ENCODE measurements around the gene ALKBH1.

The ALKBH1 gene

DNA sequence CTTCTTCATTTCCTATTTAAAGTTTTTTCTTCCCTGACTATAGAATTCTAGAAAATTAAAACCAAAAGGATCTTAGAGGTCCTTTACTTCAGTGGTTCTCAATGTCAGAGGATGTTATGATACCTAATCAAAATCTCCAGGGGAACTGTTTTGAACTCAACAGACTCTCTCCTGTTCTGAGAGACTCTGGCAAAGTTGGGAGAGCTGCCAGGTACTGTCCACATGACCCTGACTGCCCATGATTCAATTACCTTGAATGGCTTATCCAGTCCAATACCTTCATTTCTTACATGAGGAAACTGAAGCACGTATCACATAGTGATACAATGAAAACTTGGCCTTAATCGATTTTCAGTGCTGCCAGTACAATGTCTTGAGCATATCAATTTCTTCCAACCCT lies 16.6 kb downstream of the ALKBH1 start:
- Histone ChIP-seq H3K27ac (ENCODE audit: low read length) (no peak overlapping the region), H3F3A (ENCODE audit: insufficient read depth, low read length) (no peaks in the 10 kb centered on the region), H3K9me3 (replicated peaks; ENCODE audit: insufficient read depth, low read length) (no peaks in the 10 kb centered on the region), H3K4me2 (ENCODE audit: low read depth, low read length) (no peak overlapping the region), H3K9me2 (replicated peaks; ENCODE audit: insufficient read depth, low read length) (no peaks in the 10 kb centered on the region), H3K9ac (ENCODE audit: low read length) (no peak overlapping the region), H3K4me1 (ENCODE audit: low read length) (no peaks in the 10 kb centered on the region), H3K36me3 (replicated peaks; ENCODE audit: insufficient read depth, low read length) (no peaks in the 10 kb centered on the region), H3K79me2 (ENCODE audit: low read length) (no peaks in the 10 kb centered on the region), H2AFZ (ENCODE audit: low read length) (no peak overlapping the region), H3K27me3 (replicated peaks; ENCODE audit: insufficient read depth, low read length) (no peaks in the 10 kb centered on the region), H4K20me1 (ENCODE audit: insufficient read depth, low read length) (no peaks in the 10 kb centered on the region), H3K4me3 (ENCODE audit: low read length) (no peak overlapping the region)
- no peak for DNase-seq
- TF ChIP-seq, protein P1, sequence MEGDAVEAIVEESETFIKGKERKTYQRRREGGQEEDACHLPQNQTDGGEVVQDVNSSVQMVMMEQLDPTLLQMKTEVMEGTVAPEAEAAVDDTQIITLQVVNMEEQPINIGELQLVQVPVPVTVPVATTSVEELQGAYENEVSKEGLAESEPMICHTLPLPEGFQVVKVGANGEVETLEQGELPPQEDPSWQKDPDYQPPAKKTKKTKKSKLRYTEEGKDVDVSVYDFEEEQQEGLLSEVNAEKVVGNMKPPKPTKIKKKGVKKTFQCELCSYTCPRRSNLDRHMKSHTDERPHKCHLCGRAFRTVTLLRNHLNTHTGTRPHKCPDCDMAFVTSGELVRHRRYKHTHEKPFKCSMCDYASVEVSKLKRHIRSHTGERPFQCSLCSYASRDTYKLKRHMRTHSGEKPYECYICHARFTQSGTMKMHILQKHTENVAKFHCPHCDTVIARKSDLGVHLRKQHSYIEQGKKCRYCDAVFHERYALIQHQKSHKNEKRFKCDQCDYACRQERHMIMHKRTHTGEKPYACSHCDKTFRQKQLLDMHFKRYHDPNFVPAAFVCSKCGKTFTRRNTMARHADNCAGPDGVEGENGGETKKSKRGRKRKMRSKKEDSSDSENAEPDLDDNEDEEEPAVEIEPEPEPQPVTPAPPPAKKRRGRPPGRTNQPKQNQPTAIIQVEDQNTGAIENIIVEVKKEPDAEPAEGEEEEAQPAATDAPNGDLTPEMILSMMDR (IDR thresholded peaks at IDR 0.05; ENCODE audit: low read length): no peak
- TF ChIP-seq EZH2phosphoT487 (IDR thresholded peaks at IDR 0.05; ENCODE audit: low read length) (no peak), EZH2 (optimal IDR thresholded peaks at IDR 0.05; ENCODE audit: low read depth, low read length) (no peak)

GRCh38 chr14:77682158-77682553 lies 25.7 kb downstream of the ALKBH1 start:
- Histone ChIP-seq H3K4me1 (ENCODE audit: low read length) (no peaks in the 10 kb centered on the region), H3K4me2 (ENCODE audit: low read depth, low read length) (no peak overlapping the region), H3K9me3 (replicated peaks; ENCODE audit: insufficient read depth, low read length) (no peaks in the 10 kb centered on the region), H2AFZ (ENCODE audit: low read length) (no peak overlapping the region), H3K27me3 (replicated peaks; ENCODE audit: insufficient read depth, low read length) (no peaks in the 10 kb centered on the region), H3K27ac (ENCODE audit: low read length) (no peak overlapping the region), H4K20me1 (ENCODE audit: insufficient read depth, low read length) (no peaks in the 10 kb centered on the region), H3K36me3 (replicated peaks; ENCODE audit: insufficient read depth, low read length) (no peaks in the 10 kb centered on the region), H3K9me2 (replicated peaks; ENCODE audit: insufficient read depth, low read length) (no peaks in the 10 kb centered on the region), H3K4me3 (ENCODE audit: low read length) (no peak overlapping the region), H3F3A (ENCODE audit: insufficient read depth, low read length) (no peaks in the 10 kb centered on the region), H3K79me2 (ENCODE audit: low read length) (no peaks in the 10 kb centered on the region), H3K9ac (ENCODE audit: low read length) (no peak overlapping the region)
- DNase-seq: no peak
- no peak for TF ChIP-seq EZH2phosphoT487 (IDR thresholded peaks at IDR 0.05; ENCODE audit: low read length)
- TF ChIP-seq, protein P1 (IDR thresholded peaks at IDR 0.05; ENCODE audit: low read length): no peak

DNA sequence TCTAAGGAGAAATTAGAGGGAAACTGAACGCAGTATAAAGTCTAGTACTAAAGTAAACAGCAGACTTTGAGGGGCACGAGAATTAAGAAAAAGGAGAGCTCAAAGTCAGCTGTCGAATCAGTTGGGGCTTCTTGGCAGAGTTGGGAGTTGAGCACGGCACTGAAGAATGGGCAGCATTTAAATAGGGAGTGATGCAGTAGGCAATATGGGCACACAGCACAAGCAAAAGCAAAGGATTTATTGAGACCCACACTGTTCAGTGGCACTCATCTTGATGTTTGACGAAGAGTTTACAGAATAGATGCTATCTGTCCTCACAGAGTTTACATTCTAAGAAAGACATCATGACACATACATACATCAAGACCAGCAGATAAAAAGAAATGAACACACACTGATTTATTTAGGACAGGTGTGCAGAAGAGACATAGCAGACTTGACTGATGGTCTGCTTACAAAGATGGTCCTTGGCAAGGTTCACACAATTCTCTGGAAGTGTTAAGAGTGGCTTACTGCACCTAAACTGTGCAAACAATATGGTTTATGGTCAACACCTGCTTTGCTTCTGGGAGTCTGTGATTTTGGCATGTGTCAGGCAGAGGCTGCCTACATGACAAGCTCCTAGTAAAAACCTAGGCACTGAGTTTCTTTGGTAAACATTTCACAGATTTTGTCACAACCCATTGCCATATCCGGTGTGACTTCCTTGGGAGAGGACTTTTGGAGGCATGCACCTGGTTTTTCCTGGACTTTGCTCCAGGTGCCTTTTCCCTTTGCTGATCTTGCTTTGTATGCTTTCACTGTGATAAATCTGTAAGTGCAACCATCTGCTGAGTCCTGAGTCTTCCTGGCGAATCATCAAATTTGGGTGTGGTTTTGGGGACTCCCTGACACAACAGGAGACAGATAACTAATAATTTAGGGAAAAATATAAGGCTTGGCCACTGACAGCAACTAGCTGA lies 26.3 kb downstream of the ALKBH1 start:
- Histone ChIP-seq H4K20me1 (ENCODE audit: insufficient read depth, low read length) (no peaks in the 10 kb centered on the region), H3K4me3 (ENCODE audit: low read length) (no peak overlapping the region), H3K9ac (ENCODE audit: low read length) (no peak overlapping the region), H2AFZ (ENCODE audit: low read length) (no peak overlapping the region), H3F3A (ENCODE audit: insufficient read depth, low read length) (no peaks in the 10 kb centered on the region), H3K79me2 (ENCODE audit: low read length) (no peaks in the 10 kb centered on the region), H3K4me1 (ENCODE audit: low read length) (no peaks in the 10 kb centered on the region), H3K27me3 (replicated peaks; ENCODE audit: insufficient read depth, low read length) (no peaks in the 10 kb centered on the region), H3K9me2 (replicated peaks; ENCODE audit: insufficient read depth, low read length) (no peaks in the 10 kb centered on the region), H3K27ac (ENCODE audit: low read length) (no peak overlapping the region), H3K4me2 (ENCODE audit: low read depth, low read length) (no peak overlapping the region), H3K9me3 (replicated peaks; ENCODE audit: insufficient read depth, low read length) (no peaks in the 10 kb centered on the region), H3K36me3 (replicated peaks; ENCODE audit: insufficient read depth, low read length) (no peaks in the 10 kb centered on the region)
- TF ChIP-seq EZH2 (optimal IDR thresholded peaks at IDR 0.05; ENCODE audit: low read depth, low read length) (no peak), EZH2phosphoT487 (IDR thresholded peaks at IDR 0.05; ENCODE audit: low read length) (no peak)
- TF ChIP-seq, protein P1 (IDR thresholded peaks at IDR 0.05; ENCODE audit: low read length): no peak
- DNase-seq: no peak

All from MM.1S (cell line).